Endothelial cell of umbilical vein (primary cell): Measurements from ENCODE around the gene HPGD. TPM values are rescaled to one million over a fixed set of nuclear protein-coding genes. Genes with fewer than 3 reads are reported as not detected.

Experiments
- BruUV-seq: library from RNA; stranded (reverse); fragments of 400-500 nt; replicated peaks from 2 replicates; lab custom pipeline; 2021; lab: Mats Ljungman, UMichigan
- CTCF ChIA-PET: fragments of 300-600, 350-600 bp; sonication (Branson Sonifier 250); formaldehyde crosslinking; loops from one replicate; lab custom pipeline; 2021; ENCODE audit warnings: antibody characterized with exemption, inconsistent platforms; lab: Charles Lee
- POLR2A ChIA-PET: fragments of 300-600, 350-600 bp; sonication (Branson Sonifier 250); formaldehyde crosslinking; loops from one replicate; lab custom pipeline; 2021; ENCODE audit warnings: antibody characterized with exemption, inconsistent platforms; lab: Charles Lee
- DNase-seq: peaks from one replicate; pipeline ENCODE4 v3.0.0-alpha.2; 2011; ENCODE audit warnings: low read depth, low spot score
- FAIRE-seq: peaks from 2 replicates; lab custom pipeline; 2011; peaks lifted over from hg19 to GRCh38; lab: Jason Lieb, UNC
- H2AFZ ChIP-seq: 2 replicates; pipeline ENCODE4 v1.6.0; 2012; ENCODE audit warnings: low read depth, low read length, control low read depth, inconsistent platforms
- H3K27ac ChIP-seq: 2 replicates; pipeline ENCODE4 v1.5.1; 2011; ENCODE audit warnings: low read depth, mild to moderate bottlenecking, control low read depth, low read length, moderate library complexity; ENCODE audit not compliant: insufficient read depth
- H3K27me3 ChIP-seq, 2 experiments: 2 replicates each; pipeline versions ENCODE4 v1.6.0 to v1.6.1; 2011; ENCODE audit warnings: low read length in 2 of 2, mixed read lengths in 1 of 2; ENCODE audit not compliant: control insufficient read depth in 2 of 2, insufficient read depth in 2 of 2
- H3K36me3 ChIP-seq, 2 experiments: 2 replicates in 1 of 2; 3 replicates in 1 of 2; pipeline ENCODE4 v1.5.1; 2011; ENCODE audit warnings: low read length in 2 of 2, mild to moderate bottlenecking in 1 of 2, moderate library complexity in 1 of 2; ENCODE audit not compliant: control insufficient read depth in 2 of 2, insufficient read depth in 2 of 2; ENCODE audit errors: extremely low read depth in 1 of 2
- H3K4me1 ChIP-seq: 3 replicates; pipeline ENCODE4 v1.5.1; 2011; ENCODE audit warnings: mild to moderate bottlenecking, low read length; ENCODE audit not compliant: control insufficient read depth, insufficient read depth; ENCODE audit errors: extremely low read depth
- H3K4me2 ChIP-seq: 2 replicates; pipeline ENCODE4 v1.6.1; 2011; ENCODE audit warnings: low read length, control low read depth, mixed read lengths; ENCODE audit not compliant: insufficient read depth
- H3K4me3 ChIP-seq, 3 experiments: fragments of 200-600 bp in 1 of 3; sonication (generic), shearing (Covaris generic) in 1 of 3; replicated peaks in 1 of 3; 2 replicates each; pipeline ENCODE4 v1.5.1; 2011 to 2016; ENCODE audit warnings: control low read depth in 3 of 3, low read length in 3 of 3, mild to moderate bottlenecking in 2 of 3, inconsistent platforms in 1 of 3, low read depth in 1 of 3, moderate library complexity in 1 of 3; ENCODE audit not compliant: insufficient read depth in 1 of 3
- H3K79me2 ChIP-seq: 2 replicates; pipeline ENCODE4 v1.6.0; 2012; ENCODE audit warnings: low read length, inconsistent platforms; ENCODE audit not compliant: control insufficient read depth, insufficient read depth
- H3K9ac ChIP-seq: replicated peaks from 2 replicates; pipeline ENCODE3; 2011; ENCODE audit warnings: low read length, control low read depth; ENCODE audit not compliant: insufficient read depth; ENCODE audit errors: extremely low read depth
- H3K9me1 ChIP-seq: replicated peaks from 3 replicates; pipeline ENCODE4 v1.6.0; 2011; ENCODE audit warnings: mild to moderate bottlenecking, low read length; ENCODE audit not compliant: control insufficient read depth, insufficient read depth; ENCODE audit errors: extremely low read depth
- H3K9me3 ChIP-seq: replicated peaks from 2 replicates; pipeline ENCODE4 v1.5.1; 2012; ENCODE audit warnings: low read length, inconsistent platforms; ENCODE audit not compliant: control insufficient read depth, insufficient read depth
- H4K20me1 ChIP-seq: replicated peaks from 2 replicates; pipeline ENCODE3; 2011; ENCODE audit warnings: mild to moderate bottlenecking, low read length; ENCODE audit not compliant: control insufficient read depth, insufficient read depth; ENCODE audit errors: extremely low read depth
- EZH2 ChIP-seq: IDR thresholded peaks from 2 replicates; pipeline ENCODE4 v1.6.1; 2012; ENCODE audit warnings: borderline replicate concordance, low read depth, mild to moderate bottlenecking, moderate library complexity, low read length, inconsistent platforms; ENCODE audit not compliant: severe bottlenecking
- FOS ChIP-seq: IDR thresholded peaks from 2 replicates; pipeline ENCODE4 v1.6.1; 2011; ENCODE audit warnings: mild to moderate bottlenecking, low read length, moderate library complexity, borderline replicate concordance; ENCODE audit not compliant: insufficient read depth
- GATA2 ChIP-seq: IDR thresholded peaks from 2 replicates; pipeline ENCODE4 v1.7.0; 2011; ENCODE audit warnings: low read depth, mild to moderate bottlenecking, moderate library complexity, mixed read lengths, low read length; ENCODE audit not compliant: insufficient read length, insufficient read depth
- JUN ChIP-seq: IDR thresholded peaks from 2 replicates; pipeline ENCODE4 v1.6.1; 2011; ENCODE audit warnings: borderline replicate concordance, low read depth; ENCODE audit not compliant: insufficient read length, insufficient read depth
- MYC ChIP-seq: IDR thresholded peaks from one replicate; pipeline ENCODE4 v1.6.1; 2011; ENCODE audit warnings: mild to moderate bottlenecking, low read depth, low read length
- POLR2A ChIP-seq: IDR thresholded peaks from 2 replicates; pipeline ENCODE4 v1.6.1; 2012; ENCODE audit warnings: low read depth, mild to moderate bottlenecking, control low read depth, low read length
- POLR2AphosphoS5 ChIP-seq: IDR thresholded peaks from 2 replicates; pipeline ENCODE4 v1.6.1; 2012; ENCODE audit warnings: low read depth, mild to moderate bottlenecking, control low read depth, low read length, moderate library complexity; ENCODE audit not compliant: insufficient read depth
- dilution Hi-C: fragments of 300-500 bp; cut with MboI; formaldehyde crosslinking; loops from one replicate; pipeline ENCODE4 v1.15.0; 2019; ENCODE audit warnings: low sequenced_read_pairs; ENCODE audit not compliant: extremely low pct_ligation_motif_present
- intact Hi-C: fragments of 100-400 bp; cut with micrococcal nuclease; formaldehyde crosslinking; loops from one replicate; pipeline ENCODE4 v1.10.0; 2022
- polyA plus RNA-seq, 4 experiments: library from polyadenylated mRNA; depleted of rRNA in 3 of 4; stranded (reverse) in 3 of 4; unstranded in 1 of 4; fragments of >200 nt; gene quantifications; 2 replicates each; pipeline versions ENCODE4 v1.2.1 to v1.2.3, GENCODE V29; 2011 to 2012; ENCODE audit warnings: missing spikeins in 1 of 4
- total RNA-seq: library from RNA; stranded (reverse); gene quantifications from 2 replicates; pipeline ENCODE4 v1.2.3, GENCODE V29; 2021
- TF ChIP-seq, protein P1 (sequence below): IDR thresholded peaks from 2 replicates; pipeline ENCODE4 v1.6.1; 2011; ENCODE audit not compliant: insufficient read depth, insufficient read length
- TF ChIP-seq, protein P2 (sequence below), 2 donors: IDR thresholded peaks; 1 replicate in 1 of 2; 2 replicates in 1 of 2; pipeline ENCODE4 v1.5.1; 2011; ENCODE audit warnings: low read length in 2 of 2, mild to moderate bottlenecking in 2 of 2, moderate library complexity in 2 of 2, control low read depth in 1 of 2, inconsistent platforms in 1 of 2, low read depth in 1 of 2; ENCODE audit not compliant: insufficient read depth in 1 of 2; ENCODE audit errors: extremely low read depth in 1 of 2

Gene HPGD
- total and polyA plus RNA-seq, 2 donors (not counting 3 experiments of a cell fraction or from before 2014, with no cell fraction given): not detected

DNA sequence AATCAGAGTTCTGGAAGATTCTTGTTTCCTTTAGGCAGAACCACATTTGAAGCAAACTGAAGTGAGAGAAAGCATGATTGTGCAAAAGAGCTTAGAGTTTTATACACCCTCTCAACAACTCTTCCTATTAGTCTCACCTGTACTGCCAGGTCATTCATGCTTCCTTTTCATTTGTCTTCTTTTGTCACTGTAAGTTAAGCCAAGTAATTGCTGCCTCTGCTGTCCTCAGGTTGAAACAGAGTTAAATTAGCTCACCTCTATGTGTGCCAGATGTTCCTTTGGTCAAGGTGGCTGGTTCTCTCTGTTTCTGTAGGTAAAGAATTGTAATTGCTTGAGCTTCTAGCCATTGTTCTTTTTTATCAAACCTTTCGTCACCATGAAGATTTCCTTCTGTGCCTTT is 41.1 kb upstream of the HPGD start:
- Histone ChIP-seq H2AFZ (no peak overlapping the region), H3K4me2 (no peak overlapping the region), H3K9me1 (no peaks in the 10 kb centered on the region), H3K79me2 (no peaks in the 10 kb centered on the region), H3K27me3 (no peaks in the 10 kb centered on the region), H3K4me3 (no peak overlapping the region), H3K9me3 (no peaks in the 10 kb centered on the region), H3K27ac (no peak overlapping the region), H3K36me3 (no peaks in the 10 kb centered on the region), H3K9ac (no peak overlapping the region), H4K20me1 (no peaks in the 10 kb centered on the region), H3K4me1 (no peaks in the 10 kb centered on the region)
- FAIRE-seq (no peak), DNase-seq (no peak)
- BruUV-seq: no TSS peak
- TF ChIP-seq GATA2: no peak
- no peak for TF ChIP-seq EZH2
- TF ChIP-seq POLR2AphosphoS5: no peak
- TF ChIP-seq, protein P1, sequence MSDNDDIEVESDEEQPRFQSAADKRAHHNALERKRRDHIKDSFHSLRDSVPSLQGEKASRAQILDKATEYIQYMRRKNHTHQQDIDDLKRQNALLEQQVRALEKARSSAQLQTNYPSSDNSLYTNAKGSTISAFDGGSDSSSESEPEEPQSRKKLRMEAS: no peak
- no peak for TF ChIP-seq POLR2A
- TF ChIP-seq JUN: no peak
- TF ChIP-seq, protein P2, sequence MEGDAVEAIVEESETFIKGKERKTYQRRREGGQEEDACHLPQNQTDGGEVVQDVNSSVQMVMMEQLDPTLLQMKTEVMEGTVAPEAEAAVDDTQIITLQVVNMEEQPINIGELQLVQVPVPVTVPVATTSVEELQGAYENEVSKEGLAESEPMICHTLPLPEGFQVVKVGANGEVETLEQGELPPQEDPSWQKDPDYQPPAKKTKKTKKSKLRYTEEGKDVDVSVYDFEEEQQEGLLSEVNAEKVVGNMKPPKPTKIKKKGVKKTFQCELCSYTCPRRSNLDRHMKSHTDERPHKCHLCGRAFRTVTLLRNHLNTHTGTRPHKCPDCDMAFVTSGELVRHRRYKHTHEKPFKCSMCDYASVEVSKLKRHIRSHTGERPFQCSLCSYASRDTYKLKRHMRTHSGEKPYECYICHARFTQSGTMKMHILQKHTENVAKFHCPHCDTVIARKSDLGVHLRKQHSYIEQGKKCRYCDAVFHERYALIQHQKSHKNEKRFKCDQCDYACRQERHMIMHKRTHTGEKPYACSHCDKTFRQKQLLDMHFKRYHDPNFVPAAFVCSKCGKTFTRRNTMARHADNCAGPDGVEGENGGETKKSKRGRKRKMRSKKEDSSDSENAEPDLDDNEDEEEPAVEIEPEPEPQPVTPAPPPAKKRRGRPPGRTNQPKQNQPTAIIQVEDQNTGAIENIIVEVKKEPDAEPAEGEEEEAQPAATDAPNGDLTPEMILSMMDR (IDR thresholded peaks at IDR 0.05; ENCODE audit: extremely low read depth in 1 of 2, insufficient read depth in 1 of 2, low read depth in 1 of 2, low read length in 2 of 2): no peak
- TF ChIP-seq FOS: no peak
- no peak for TF ChIP-seq MYC
- POLR2A ChIA-PET: no interaction called here
- CTCF ChIA-PET: no interaction called here
- intact Hi-C loops (no loop called here), dilution Hi-C loops (no loop called here)
